SK-N-SH (cell line): ENCODE measurements around the gene IL36G. TPM values are rescaled to one million over a fixed set of nuclear protein-coding genes. Genes with fewer than 3 reads are reported as not detected.

Source experiments
- CTCF ChIA-PET: fragments of 300-600, 350-600 bp; formaldehyde crosslinking; extraction: SDS; loops from one replicate; lab custom pipeline; 2021; lab: Yijun Ruan, JAX
- POLR2A ChIA-PET: fragments of 350-600 bp; sonication (Branson Sonifier 250); formaldehyde crosslinking; extraction: SDS; loops from one replicate; lab custom pipeline; 2020; ENCODE audit warnings: antibody characterized with exemption, inconsistent platforms; lab: Yijun Ruan, JAX
- DNase-seq: peaks from one replicate; pipeline ENCODE4 v3.0.0; 2012
- H2AFZ ChIP-seq: fragments of 200-600 bp; sonication (generic); 2 replicates; pipeline ENCODE4 v1.8.1; 2016; ENCODE audit warnings: antibody characterized with exemption, mild to moderate bottlenecking, low read depth
- H3F3A ChIP-seq: fragments of 200-600 bp; sonication (generic); replicated peaks from 2 replicates; pipeline ENCODE3; 2016; ENCODE audit warnings: antibody characterized with exemption, mild to moderate bottlenecking; ENCODE audit not compliant: insufficient read depth
- H3K27ac ChIP-seq, 2 experiments: fragments of 200-500 bp in 1 of 2; fragments of 200-600 bp in 1 of 2; sonication (Bioruptor generic) in 1 of 2; sonication (generic), shearing (Covaris generic) in 1 of 2; 2 replicates each; pipeline versions ENCODE4 v1.5.1 to v1.6.1; 2014 to 2016; ENCODE audit warnings: low read depth in 2 of 2, inconsistent platforms in 1 of 2, low read length in 1 of 2, mild to moderate bottlenecking in 1 of 2, mixed read lengths in 1 of 2
- H3K27me3 ChIP-seq: fragments of 200-600 bp; sonication (generic), shearing (Covaris generic); 2 replicates; pipeline ENCODE4 v1.6.1; 2016; ENCODE audit warnings: mixed run types; ENCODE audit not compliant: insufficient read depth
- H3K36me3 ChIP-seq, 2 experiments: fragments of 200-500 bp in 1 of 2; fragments of 200-600 bp in 1 of 2; sonication (Bioruptor generic) in 1 of 2; sonication (generic) in 1 of 2; replicated peaks in 1 of 2; 2 replicates each; pipeline versions ENCODE3 to v1.5.1; 2014 to 2016; ENCODE audit warnings: low read length in 1 of 2, mild to moderate bottlenecking in 1 of 2; ENCODE audit not compliant: insufficient read depth in 2 of 2, control insufficient read depth in 1 of 2
- H3K4me1 ChIP-seq, 2 experiments: fragments of 200-500 bp in 1 of 2; fragments of 200-600 bp in 1 of 2; sonication (Bioruptor generic) in 1 of 2; sonication (generic), shearing (Covaris generic) in 1 of 2; 2 replicates each; pipeline versions ENCODE4 v1.5.1 to v1.6.1; 2014 to 2016; ENCODE audit warnings: low read depth in 1 of 2, low read length in 1 of 2, mixed run types in 1 of 2; ENCODE audit not compliant: insufficient read depth in 2 of 2, control insufficient read depth in 1 of 2
- H3K4me2 ChIP-seq: fragments of 200-600 bp; sonication (generic), shearing (Covaris generic); 2 replicates; pipeline ENCODE4 v1.6.1; 2017; ENCODE audit warnings: mixed run types
- H3K4me3 ChIP-seq, 2 experiments: fragments of 200-500 bp in 1 of 2; fragments of 200-600 bp in 1 of 2; sonication (Bioruptor generic) in 1 of 2; sonication (generic), shearing (Covaris generic) in 1 of 2; 2 replicates each; pipeline versions ENCODE4 v1.5.1 to v1.8.1; 2014 to 2016; ENCODE audit warnings: low read depth in 2 of 2, inconsistent platforms in 1 of 2, low read length in 1 of 2, mild to moderate bottlenecking in 1 of 2, mixed read lengths in 1 of 2, moderate library complexity in 1 of 2
- H3K79me2 ChIP-seq: fragments of 200-600 bp; sonication (generic); 2 replicates; pipeline ENCODE4 v1.8.1; 2017; ENCODE audit warnings: mild to moderate bottlenecking; ENCODE audit not compliant: insufficient read depth
- H3K9ac ChIP-seq: fragments of 200-600 bp; sonication (generic); 2 replicates; pipeline ENCODE4 v1.6.1; 2017; ENCODE audit warnings: mixed run types
- H3K9me2 ChIP-seq: fragments of 200-600 bp; sonication (generic); 2 replicates; pipeline ENCODE4 v1.6.1; 2017; ENCODE audit warnings: mixed run types
- H3K9me3 ChIP-seq: fragments of 200-600 bp; sonication (generic); 2 replicates; pipeline ENCODE4 v1.6.1; 2017; ENCODE audit warnings: mixed run types, mild to moderate bottlenecking, moderate library complexity
- H4K20me1 ChIP-seq: fragments of 200-600 bp; sonication (generic); 2 replicates; pipeline ENCODE4 v1.6.1; 2017; ENCODE audit warnings: mild to moderate bottlenecking, mixed run types; ENCODE audit not compliant: insufficient read depth
- CHD2 ChIP-seq: fragments of 150-350 bp; IDR thresholded peaks from 2 replicates; pipeline ENCODE4 v1.6.1; 2018; ENCODE audit warnings: low read length; ENCODE audit not compliant: partially characterized antibody
- EP300 ChIP-seq, 2 experiments: IDR thresholded peaks; 2 replicates each; pipeline versions ENCODE4 v1.4.0 to v1.6.1; 2012; ENCODE audit warnings: borderline replicate concordance in 1 of 2, low read depth in 1 of 2, low read length in 1 of 2
- GATA2 ChIP-seq: sonication (generic); formaldehyde crosslinking; IDR thresholded peaks from 2 replicates; pipeline ENCODE4 v1.5.0; 2020; ENCODE audit warnings: mild to moderate bottlenecking, missing genetic modification reagents
- NFIC ChIP-seq: IDR thresholded peaks from 2 replicates; pipeline ENCODE4 v1.4.0; 2012; ENCODE audit warnings: borderline replicate concordance
- RAD21 ChIP-seq: IDR thresholded peaks from 2 replicates; pipeline ENCODE4 v1.6.1; 2012; ENCODE audit warnings: mild to moderate bottlenecking, low read length
- RFX5 ChIP-seq: IDR thresholded peaks from 2 replicates; pipeline ENCODE4 v1.6.1; 2012; ENCODE audit warnings: mild to moderate bottlenecking, improper control_type of control experiment, low read length
- SIN3A ChIP-seq: IDR thresholded peaks from 2 replicates; pipeline ENCODE4 v1.6.1; 2012; ENCODE audit warnings: low read depth, mild to moderate bottlenecking, low read length, moderate library complexity, borderline replicate concordance
- SMC3 ChIP-seq: IDR thresholded peaks from 2 replicates; pipeline ENCODE4 v1.6.1; 2012; ENCODE audit warnings: low read depth, low read length, improper control_type of control experiment
- TEAD4 ChIP-seq: IDR thresholded peaks from 2 replicates; pipeline ENCODE4 v1.4.0; 2012; ENCODE audit warnings: mild to moderate bottlenecking, borderline replicate concordance; ENCODE audit not compliant: insufficient read depth
- YY1 ChIP-seq: IDR thresholded peaks from 2 replicates; pipeline ENCODE4 v1.4.0; 2012; ENCODE audit warnings: low read depth, mild to moderate bottlenecking
- WGBS: methylation state at CpG from one replicate; pipeline ENCODE4 v1.1.6; 2017; ENCODE audit warnings: low lambda C conversion rate; 5-methylcytosine and 5-hydroxymethylcytosine counted together
- polyA plus RNA-seq, 3 experiments: library from polyadenylated mRNA; depleted of rRNA; stranded (reverse); fragments of >200 nt; gene quantifications; 2 replicates each; pipeline ENCODE4 v1.2.3, GENCODE V29; 2012
- TF ChIP-seq, protein P1 (sequence below): IDR thresholded peaks from 2 replicates; pipeline ENCODE4 v1.4.0; 2012; ENCODE audit warnings: low read depth, borderline replicate concordance
- TF ChIP-seq, protein P2 (sequence below): fragments of 150-350 bp; IDR thresholded peaks from 2 replicates; pipeline ENCODE4 v1.6.1; 2016; ENCODE audit warnings: mild to moderate bottlenecking, low read depth, low read length
- TF ChIP-seq, protein P3 (sequence below): fragments of 150-350 bp; IDR thresholded peaks from 2 replicates; pipeline ENCODE4 v1.6.1; 2017; ENCODE audit warnings: antibody characterized with exemption, low read length, low read depth, borderline replicate concordance
- TF ChIP-seq, protein P4 (sequence below): IDR thresholded peaks from 2 replicates; pipeline ENCODE4 v1.4.0; 2012; ENCODE audit warnings: low read depth

The IL36G gene
- polyA plus RNA-seq, 1 of the 3 experiments (the other 2 are of a cell fraction), result not detected

DNA sequence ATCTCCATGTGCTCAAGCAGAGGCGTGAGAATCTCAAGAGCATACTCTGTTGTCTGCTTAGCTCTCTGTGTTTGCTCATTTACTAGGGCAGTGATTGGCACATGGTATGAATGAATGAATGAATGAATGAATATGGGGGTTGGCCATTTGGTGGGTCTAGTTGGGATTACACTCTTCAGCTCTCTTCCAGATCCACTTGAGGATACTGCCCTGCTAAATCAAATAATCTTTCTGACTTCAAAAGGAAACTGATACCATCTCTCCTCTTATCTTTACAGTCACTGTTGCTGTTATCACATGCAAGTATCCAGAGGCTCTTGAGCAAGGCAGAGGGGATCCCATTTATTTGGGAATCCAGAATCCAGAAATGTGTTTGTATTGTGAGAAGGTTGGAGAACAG is 1.9 kb downstream of the IL36G start:
- Histone ChIP-seq H3F3A (no peaks in the 10 kb centered on the region), H3K9me3 (no peaks in the 10 kb centered on the region), H3K4me1 (no peaks in the 10 kb centered on the region), H3K36me3 (no peaks in the 10 kb centered on the region), H3K4me3 (no peak overlapping the region), H3K27ac (no peak overlapping the region), H3K4me2 (no peak overlapping the region), H3K9me2 (no peaks in the 10 kb centered on the region), H3K79me2 (no peaks in the 10 kb centered on the region), H4K20me1 (no peaks in the 10 kb centered on the region), H3K27me3 (peaks cover 11% of the 10 kb centered on the region; the same call in 1 of the 2 replicates), H3K9ac (no peak overlapping the region), H2AFZ (no peak overlapping the region)
- TF ChIP-seq, protein P1, sequence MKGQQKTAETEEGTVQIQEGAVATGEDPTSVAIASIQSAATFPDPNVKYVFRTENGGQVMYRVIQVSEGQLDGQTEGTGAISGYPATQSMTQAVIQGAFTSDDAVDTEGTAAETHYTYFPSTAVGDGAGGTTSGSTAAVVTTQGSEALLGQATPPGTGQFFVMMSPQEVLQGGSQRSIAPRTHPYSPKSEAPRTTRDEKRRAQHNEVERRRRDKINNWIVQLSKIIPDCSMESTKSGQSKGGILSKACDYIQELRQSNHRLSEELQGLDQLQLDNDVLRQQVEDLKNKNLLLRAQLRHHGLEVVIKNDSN, result no peak
- no peak for TF ChIP-seq GATA2 (CRISPR knock-in tag)
- no peak for TF ChIP-seq RAD21
- TF ChIP-seq, protein P2, sequence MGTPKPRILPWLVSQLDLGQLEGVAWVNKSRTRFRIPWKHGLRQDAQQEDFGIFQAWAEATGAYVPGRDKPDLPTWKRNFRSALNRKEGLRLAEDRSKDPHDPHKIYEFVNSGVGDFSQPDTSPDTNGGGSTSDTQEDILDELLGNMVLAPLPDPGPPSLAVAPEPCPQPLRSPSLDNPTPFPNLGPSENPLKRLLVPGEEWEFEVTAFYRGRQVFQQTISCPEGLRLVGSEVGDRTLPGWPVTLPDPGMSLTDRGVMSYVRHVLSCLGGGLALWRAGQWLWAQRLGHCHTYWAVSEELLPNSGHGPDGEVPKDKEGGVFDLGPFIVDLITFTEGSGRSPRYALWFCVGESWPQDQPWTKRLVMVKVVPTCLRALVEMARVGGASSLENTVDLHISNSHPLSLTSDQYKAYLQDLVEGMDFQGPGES, result no peak
- TF ChIP-seq SMC3, result no peak
- TF ChIP-seq, protein P3, sequence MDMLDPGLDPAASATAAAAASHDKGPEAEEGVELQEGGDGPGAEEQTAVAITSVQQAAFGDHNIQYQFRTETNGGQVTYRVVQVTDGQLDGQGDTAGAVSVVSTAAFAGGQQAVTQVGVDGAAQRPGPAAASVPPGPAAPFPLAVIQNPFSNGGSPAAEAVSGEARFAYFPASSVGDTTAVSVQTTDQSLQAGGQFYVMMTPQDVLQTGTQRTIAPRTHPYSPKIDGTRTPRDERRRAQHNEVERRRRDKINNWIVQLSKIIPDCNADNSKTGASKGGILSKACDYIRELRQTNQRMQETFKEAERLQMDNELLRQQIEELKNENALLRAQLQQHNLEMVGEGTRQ, result no peak
- TF ChIP-seq RFX5, result no peak
- no peak for TF ChIP-seq NFIC
- TF ChIP-seq, protein P4, sequence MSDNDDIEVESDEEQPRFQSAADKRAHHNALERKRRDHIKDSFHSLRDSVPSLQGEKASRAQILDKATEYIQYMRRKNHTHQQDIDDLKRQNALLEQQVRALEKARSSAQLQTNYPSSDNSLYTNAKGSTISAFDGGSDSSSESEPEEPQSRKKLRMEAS, result no peak
- no peak for TF ChIP-seq YY1
- no peak for TF ChIP-seq TEAD4
- 45% methylated on average over 1 of the region's 1 CpG for WGBS
- POLR2A ChIA-PET, result no interaction called here
- no peak for DNase-seq
- CTCF ChIA-PET, result interaction anchor here (0.8 to 1.4 kb wide), 2 partner anchors 158 to 230 kb away, joined by 3 to 5 read pairs; no protein-coding TSS in a partner anchor

DNA sequence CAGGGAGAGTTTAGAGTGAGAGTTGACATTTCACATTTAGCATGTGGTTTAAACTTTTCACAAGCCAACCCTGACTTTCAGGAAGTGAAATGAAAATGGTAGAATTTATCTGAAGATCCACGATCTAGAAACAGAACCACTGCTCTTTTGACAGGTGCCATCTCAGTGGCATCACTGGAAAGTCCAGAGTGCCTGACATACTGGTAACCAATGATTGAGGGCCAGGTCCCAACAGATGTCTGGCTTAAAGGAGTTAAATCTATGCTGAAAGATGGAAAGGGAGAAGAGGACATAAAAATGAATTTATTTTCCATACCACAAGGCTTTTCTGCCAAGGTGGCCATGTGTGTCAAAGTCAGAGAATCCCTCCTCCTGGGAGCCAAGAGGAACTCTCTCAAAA is 2.7 kb downstream of the IL36G start:
- H3F3A ChIP-seq, result no peaks in the 10 kb centered on the region
- no peaks in the 10 kb centered on the region for H3K79me2 ChIP-seq
- no peaks in the 10 kb centered on the region for H3K9me3 ChIP-seq
- no peak for TF ChIP-seq EP300 (IDR thresholded peaks at IDR 0.05; ENCODE audit: borderline replicate concordance in 1 of 2, low read depth in 1 of 2, low read length in 1 of 2)
- TF ChIP-seq, protein P2, result no peak
- no peak for TF ChIP-seq CHD2
- TF ChIP-seq SIN3A, result no peak
- no peak overlapping the region for H3K4me3 ChIP-seq
- no peak for DNase-seq
- no peaks in the 10 kb centered on the region for H3K36me3 ChIP-seq
- no peak overlapping the region for H3K27ac ChIP-seq
- no peak overlapping the region for H2AFZ ChIP-seq
- ChIA-PET CTCF (no interaction called here), POLR2A (no interaction called here)
- no peaks in the 10 kb centered on the region for H3K4me1 ChIP-seq
- no peaks in the 10 kb centered on the region for H4K20me1 ChIP-seq
- H3K9me2 ChIP-seq, result no peaks in the 10 kb centered on the region
- no peak overlapping the region for H3K9ac ChIP-seq
- 0% methylated on average over 1 of the region's 1 CpG for WGBS
- H3K27me3 ChIP-seq, result peaks cover 11% of the 10 kb centered on the region; the same call in 1 of the 2 replicates
- no peak overlapping the region for H3K4me2 ChIP-seq
